DMS153 (cell line): ENCODE results near the gene ANGPTL2.

ENCODE experiments used
- DNase-seq: peaks from one replicate; lab custom pipeline; 2025; lab: John Stamatoyannopoulos, UW

ANGPTL2 gene

DNA sequence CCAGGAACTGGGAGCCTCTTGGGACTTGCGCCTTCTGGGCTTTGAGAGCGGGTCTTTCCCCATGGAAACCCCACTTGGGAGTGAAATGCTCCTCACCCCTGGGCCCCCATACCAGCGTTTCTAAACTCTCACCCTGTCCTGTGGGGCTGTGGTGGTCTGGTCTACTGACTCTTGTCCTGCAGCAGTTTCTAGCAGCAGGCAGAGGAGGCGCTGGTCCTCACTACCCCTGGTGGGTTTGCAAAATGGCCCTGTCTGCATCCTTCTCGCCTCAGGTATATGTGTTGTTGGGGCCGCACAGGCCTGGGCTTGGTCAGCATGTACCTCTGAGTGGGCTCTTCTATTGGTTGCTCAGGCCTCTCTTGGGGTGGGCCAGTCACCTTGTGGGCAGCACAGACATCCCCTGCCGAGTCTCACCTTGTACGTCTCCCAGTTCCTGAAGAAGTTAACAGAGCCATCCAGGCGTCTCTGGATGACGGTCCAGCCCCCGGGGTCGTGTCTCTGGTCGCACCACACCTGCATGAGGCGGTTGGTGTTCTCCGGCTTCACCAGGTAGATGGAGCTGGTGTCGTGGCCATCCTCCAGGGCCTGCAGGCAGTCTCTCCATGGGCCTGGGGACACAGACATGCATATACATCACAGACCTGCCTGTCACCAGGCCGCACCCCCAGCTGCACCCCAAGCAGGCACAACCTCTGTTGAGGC, 29.0 kb downstream of the ANGPTL2 start:
- DNase-seq = no peak

- DNase-seq = no peak
These were observed 30.3 kb downstream of the ANGPTL2 start for GRCh38 chr9:127092041-127092608.

DNA sequence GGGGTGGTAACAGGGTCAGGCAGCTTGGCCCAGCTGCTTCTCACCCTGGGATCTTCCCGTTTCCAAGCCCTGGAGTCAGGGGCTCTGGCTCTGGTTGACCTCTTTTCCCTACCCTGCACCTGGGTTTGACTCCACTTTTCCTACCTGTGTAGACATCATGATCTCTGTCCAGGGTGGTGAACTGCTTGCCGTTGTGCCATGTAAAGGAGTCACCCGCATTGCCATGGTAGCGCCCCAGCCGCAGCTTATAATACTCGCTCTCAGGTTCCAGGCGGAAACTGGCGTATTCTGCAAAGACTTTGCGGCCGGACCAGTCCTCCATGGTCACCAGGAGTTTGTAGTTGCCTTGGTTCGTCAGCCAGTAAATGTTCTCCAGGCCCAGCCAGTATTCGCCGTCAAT, 30.9 kb downstream of the ANGPTL2 start:
- DNase-seq = no peak

- no peak for DNase-seq
These were observed 32.0 kb downstream of the ANGPTL2 start for GRCh38 chr9:127090341-127090985.

GRCh38 chr9:127089631-127090081, 32.8 kb downstream of the ANGPTL2 start:
- no peak for DNase-seq

DNA sequence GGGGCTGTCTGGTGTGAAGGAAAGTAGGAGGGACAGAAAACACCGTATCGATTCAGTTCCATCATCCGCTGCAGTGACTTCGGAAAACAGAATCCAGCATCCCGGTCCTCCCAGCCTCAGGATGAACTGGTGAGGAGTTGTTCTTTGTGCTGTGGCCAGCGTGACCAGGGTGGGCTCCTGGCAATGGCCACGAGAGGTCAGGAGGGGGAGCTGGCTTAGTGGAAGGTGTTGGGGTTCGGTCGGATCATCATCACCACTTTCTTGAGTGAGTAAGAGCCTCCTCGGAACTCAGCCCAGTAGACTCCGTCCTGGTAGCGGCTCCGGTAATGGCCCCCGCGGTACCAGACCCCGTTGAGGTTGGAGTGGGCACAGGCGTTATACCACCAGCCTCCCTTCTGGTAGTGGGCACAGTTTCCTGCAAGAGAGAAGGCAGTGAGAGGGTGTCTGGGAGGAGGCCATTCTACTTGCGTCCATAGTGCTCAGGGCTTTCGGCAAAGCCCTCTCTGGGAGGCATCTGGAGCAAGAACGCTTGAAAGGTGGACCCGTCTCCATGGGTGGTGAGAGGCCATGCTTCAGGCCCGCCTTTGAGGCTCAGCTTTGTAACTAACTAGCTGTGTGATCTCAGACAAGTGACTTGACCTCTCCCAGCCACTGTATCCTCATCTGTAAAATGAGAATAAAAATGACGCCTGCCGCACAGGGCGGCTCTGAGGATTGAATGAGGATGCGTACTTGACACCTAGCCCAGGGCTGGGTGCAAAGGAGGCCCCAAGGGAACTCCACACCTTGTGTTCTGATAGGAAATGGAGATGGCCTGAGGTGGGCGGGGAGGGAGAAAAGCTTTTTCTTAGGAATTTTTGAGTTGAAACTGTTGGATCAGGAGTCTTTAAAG, 33.5 kb downstream of the ANGPTL2 start:
- DNase-seq = no peak

GRCh38 chr9:127087836-127088235, 34.6 kb downstream of the ANGPTL2 start:
- DNase-seq = no peak

DNA sequence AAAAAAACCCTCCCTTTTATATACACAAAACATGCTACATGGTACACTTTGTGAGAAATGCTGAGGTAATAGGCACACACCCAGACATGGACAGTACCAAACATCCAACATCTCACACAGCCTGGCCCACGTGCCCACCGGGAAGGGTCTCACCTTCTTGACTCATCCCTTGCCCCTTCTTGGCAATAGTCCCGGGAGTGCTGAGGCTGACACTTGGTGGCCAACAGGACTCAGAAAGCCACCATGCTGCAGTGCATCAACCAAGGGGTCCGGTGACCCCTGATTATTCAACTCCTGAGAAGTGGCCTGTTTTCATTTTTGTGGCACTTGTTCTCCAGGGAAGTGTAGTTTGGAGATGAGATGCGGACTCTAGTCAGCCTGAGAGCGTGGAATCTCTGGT, 35.0 kb downstream of the ANGPTL2 start:
- no peak for DNase-seq

GRCh38 chr9:127086771-127087170, 35.7 kb downstream of the ANGPTL2 start:
- no peak for DNase-seq

GRCh38 chr9:127085186-127085585, 37.2 kb downstream of the ANGPTL2 start:
- DNase-seq = no peak

DNA sequence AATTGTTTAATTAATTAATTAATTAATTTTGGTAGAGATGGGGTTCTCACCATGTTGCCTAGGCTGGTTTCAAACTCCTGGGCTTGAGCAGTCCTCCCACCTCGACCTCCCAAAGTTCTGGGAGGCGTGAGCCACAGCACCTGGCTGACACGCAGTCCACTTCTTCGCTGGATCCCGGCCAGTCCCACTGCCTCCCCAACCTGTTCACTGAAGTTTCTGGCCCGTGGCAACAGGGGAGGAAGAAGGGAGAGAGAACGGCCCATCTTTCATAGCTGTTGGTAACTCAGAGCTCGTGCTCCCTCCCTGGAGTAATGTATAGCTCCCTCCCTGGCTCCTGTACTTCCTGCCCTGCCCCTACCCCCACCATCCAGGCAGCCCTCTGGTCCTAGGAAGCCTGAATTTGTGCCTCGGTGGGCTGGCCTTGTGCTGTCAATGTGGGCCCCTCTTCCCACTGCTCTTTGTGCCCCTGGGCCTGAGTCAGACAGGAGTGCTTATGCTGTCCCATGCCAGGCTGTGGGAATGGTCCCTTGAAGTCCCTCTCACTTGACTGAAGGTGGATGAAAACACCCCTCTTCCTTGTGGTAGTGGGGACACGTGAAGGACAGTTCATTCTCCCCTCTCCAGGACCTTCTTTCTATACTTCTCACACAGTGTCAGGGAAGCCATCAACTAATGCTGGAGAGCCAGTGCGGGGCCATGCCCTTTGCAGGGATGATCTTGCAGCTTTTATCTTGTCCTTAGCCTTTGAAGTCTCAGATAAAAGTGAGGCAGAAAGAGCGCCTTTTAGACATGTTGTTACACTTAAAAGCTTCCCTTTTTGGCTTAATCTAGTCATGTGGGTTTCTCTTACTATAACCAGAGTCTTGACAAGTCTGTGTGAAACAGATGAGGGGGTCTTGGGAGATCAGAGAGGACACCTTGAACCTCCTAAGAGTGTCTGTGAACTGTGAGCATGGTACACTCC, 38.1 kb downstream of the ANGPTL2 start:
- no peak for DNase-seq

DNA sequence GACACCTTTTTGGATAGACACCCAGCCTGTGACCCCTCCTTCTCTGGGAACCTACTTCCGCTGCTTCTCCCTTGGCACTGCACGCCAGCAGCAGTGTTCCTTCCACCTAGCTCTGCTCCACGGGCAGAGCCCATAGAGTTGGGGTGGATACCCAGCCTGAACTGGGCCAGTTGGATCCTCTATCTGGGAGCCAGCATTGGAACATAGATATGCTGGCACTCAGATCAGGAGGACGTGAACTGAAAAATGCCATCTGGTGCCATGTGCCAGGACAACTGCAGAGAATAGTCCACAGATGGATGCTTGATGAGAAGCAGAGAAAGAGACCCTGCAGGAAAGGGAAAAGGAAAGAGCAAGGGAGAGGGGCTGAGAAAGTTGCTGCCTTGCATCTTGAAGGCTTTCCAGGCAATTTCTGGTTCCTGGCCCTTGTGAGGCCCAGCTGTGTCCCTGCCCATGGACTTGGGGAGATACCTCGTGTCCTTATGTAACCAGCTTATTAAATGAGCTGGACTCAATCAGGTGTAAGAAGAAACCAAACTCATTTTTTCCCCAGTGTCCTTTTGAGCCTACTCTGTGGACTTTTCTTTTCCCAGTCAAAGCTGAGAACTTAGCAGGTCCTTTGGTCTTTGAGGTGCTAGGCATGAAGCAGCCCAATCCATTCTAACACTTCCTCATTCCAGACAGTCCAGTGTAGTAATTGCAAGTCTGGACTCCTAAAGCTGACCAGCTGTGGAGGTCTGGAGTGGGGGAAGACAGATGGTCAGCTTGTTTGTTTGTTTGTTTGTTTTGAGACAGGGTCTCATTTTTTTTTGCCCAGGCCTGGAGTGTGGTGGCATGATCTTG, 39.1 kb downstream of the ANGPTL2 start:
- DNase-seq = no peak

- DNase-seq = no peak
These were observed 40.9 kb downstream of the ANGPTL2 start for GRCh38 chr9:127081250-127082185.

GRCh38 chr9:127079446-127080140, 42.8 kb downstream of the ANGPTL2 start:
- DNase-seq = no peak

DNA sequence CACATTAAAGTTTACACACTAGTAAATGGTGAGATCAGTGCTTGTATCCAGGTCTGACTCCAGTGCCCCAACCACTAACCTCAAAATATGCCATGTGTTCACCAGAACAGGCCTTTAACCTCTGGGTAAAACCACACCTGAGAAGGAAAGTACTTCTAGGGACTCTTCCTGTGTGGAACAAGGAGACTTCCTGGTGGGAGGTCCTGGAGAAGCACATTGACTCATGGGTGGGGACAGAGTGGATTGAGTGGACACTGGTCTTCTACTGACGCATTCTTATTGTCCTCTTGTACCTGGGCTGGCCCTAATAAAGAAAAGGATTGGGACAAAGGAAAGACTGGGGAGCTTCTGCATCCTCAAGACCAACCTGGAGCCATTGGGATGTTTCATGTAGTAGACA, 43.4 kb downstream of the ANGPTL2 start:
- DNase-seq = no peak

- no peak for DNase-seq
These were observed 44.1 kb downstream of the ANGPTL2 start for GRCh38 chr9:127078336-127078735.

GRCh38 chr9:127077644-127077946, 44.8 kb downstream of the ANGPTL2 start:
- no peak for DNase-seq

DNA sequence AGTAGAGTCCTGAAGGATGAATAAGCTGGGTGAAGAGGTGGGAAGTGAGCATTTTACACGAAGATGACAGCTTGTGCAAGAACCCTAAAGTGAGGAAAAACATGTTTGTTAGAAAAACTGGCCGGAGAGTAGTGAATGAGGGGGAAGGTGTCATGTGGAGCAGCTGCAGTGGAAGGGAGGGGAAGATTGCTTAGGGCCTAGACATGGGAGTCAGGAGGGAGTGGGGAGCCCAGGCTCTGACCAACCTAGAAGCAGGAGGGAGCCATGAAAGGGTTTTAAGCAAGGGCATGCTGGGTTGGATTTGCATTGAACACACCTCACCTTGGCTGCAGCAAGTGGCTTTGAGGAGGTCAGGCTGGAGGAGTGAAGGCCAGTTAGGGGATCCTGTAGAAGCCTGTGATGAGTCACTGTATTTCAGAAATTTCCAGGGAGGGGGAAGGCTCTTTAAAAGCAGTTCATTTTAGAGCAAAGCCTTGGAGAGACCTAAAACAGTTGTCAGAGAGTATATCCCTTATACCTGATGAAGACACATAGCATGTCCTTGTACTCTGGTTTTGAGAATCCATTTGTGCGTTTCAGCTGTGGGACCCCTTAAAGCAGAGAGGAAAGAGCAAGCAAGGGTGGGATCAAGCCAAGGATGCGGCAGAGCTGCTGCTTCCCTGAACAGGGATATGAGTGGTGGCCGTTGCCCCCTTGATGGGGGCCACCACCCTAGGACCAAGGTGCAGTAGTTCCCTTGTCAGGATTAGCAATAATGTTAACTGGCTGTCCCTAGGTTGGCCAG, 45.4 kb downstream of the ANGPTL2 start:
- no peak for DNase-seq
